ENCODE data around the gene CMTR2. TPM values are rescaled to one million over a fixed set of nuclear protein-coding genes. Genes with fewer than 3 reads are reported as not detected.

CMTR2 gene
- total RNA-seq, 1 experiment from 2014 or later, result 15.5 TPM

GRCh38 chr16:71273384-71273783 lies 15.8 kb downstream of the CMTR2 start:
- Histone ChIP-seq H3K79me2 (ENCODE audit: insufficient read depth, low read length) (no peaks in the 10 kb centered on the region), H3K9ac (ENCODE audit: extremely low read depth, insufficient read length, low read length) (no peak overlapping the region), H4K20me1 (ENCODE audit: control insufficient read depth, insufficient read depth, insufficient read length) (no peaks in the 10 kb centered on the region), H2BK12ac (ENCODE audit: insufficient read length, low read depth, low read length) (no peak overlapping the region), H4K5ac (ENCODE audit: insufficient read length, low read depth, low read length) (no peak overlapping the region), H3K79me1 (ENCODE audit: insufficient read depth, low read depth, low read length, poor library complexity, severe bottlenecking) (no peaks in the 10 kb centered on the region), H3K56ac (ENCODE audit: insufficient read length, low read depth, low read length) (no peak overlapping the region), H3K27me3 (ENCODE audit: insufficient read depth, low read length) (no peaks in the 10 kb centered on the region), H3K9me3 (ENCODE audit: control insufficient read depth, low read depth, low read length) (no peaks in the 10 kb centered on the region), H4K91ac (ENCODE audit: insufficient read length, low read depth, low read length) (no peak overlapping the region), H3K4ac (ENCODE audit: low read depth, low read length) (no peak overlapping the region), H3T11ph (ENCODE audit: low read length) (no peak overlapping the region), H3K18ac (ENCODE audit: insufficient read length, low read depth, low read length) (no peak overlapping the region), H3K4me2 (ENCODE audit: insufficient read depth, insufficient read length, low read length) (no peak overlapping the region), H4K8ac (replicated peaks; ENCODE audit: insufficient read length, low read depth, low read length) (no peak overlapping the region), H2BK15ac (ENCODE audit: low read depth, low read length) (no peak overlapping the region), H2BK5ac (ENCODE audit: insufficient read length, low read length) (no peak overlapping the region), H2BK20ac (ENCODE audit: low read depth, low read length, poor library complexity, severe bottlenecking) (no peak overlapping the region), H2BK120ac (ENCODE audit: low read depth, low read length, poor library complexity, severe bottlenecking) (no peak overlapping the region), H3K14ac (ENCODE audit: insufficient read depth, low read length) (no peak overlapping the region), H3K23ac (ENCODE audit: insufficient read length, low read depth, low read length) (no peak overlapping the region), H3K27ac (ENCODE audit: insufficient read length, low read depth, low read length) (no peak overlapping the region), H3K23me2 (ENCODE audit: insufficient read length, low read depth, low read length, poor library complexity, severe bottlenecking) (no peaks in the 10 kb centered on the region), H2AK5ac (ENCODE audit: insufficient read length, low read length) (no peak overlapping the region), H3K4me1 (ENCODE audit: insufficient read depth, low read length) (no peaks in the 10 kb centered on the region), H2AFZ (ENCODE audit: low read length) (no peak overlapping the region)
- peaks cover 0 to 5% of the 10 kb centered on the region in 2 experiments; a peak in 1 of 4 replicates for H3K4me1 Mint-ChIP-seq
- no CpG with 5 or more reads among the region's 1 CpG for WGBS (ENCODE audit: extremely low coverage, insufficient read length, low lambda C conversion rate)
- peaks cover 21 to 28% of the 10 kb centered on the region in 2 experiments for H3K9me3 Mint-ChIP-seq
- H3K27ac Mint-ChIP-seq, result no peak overlapping the region
- peaks cover 6 to 16% (median 10%) of the 10 kb centered on the region in 3 experiments; a peak in 5 of 7 replicates for H3K36me3 Mint-ChIP-seq (ENCODE audit: insufficient read depth in 1 of 3, low read depth in 3 of 3)
- H3K4me3 Mint-ChIP-seq, result no peak overlapping the region
- TF ChIP-seq CTCF (conservative IDR thresholded peaks at IDR 0.05), result no peak
- no peak for DNase-seq
- H3K27me3 Mint-ChIP-seq (ENCODE audit: low read depth), result peaks cover 5% of the 10 kb centered on the region

All from H9 (cell line).